WTC11 (cell line): ENCODE results near the gene NDUFA11.

Experiments used
- CREM ChIP-seq: sonication (generic); formaldehyde crosslinking; IDR thresholded peaks from 2 replicates; pipeline ENCODE4 v1.8.1; 2022; ENCODE audit warnings: mild to moderate bottlenecking, missing genetic modification reagents, moderate library complexity
- E2F1 ChIP-seq: sonication (generic); formaldehyde crosslinking; IDR thresholded peaks from 2 replicates; pipeline ENCODE4 v1.8.0; 2022; ENCODE audit warnings: mild to moderate bottlenecking, missing genetic modification reagents
- ELF4 ChIP-seq: sonication (generic); formaldehyde crosslinking; IDR thresholded peaks from 2 replicates; pipeline ENCODE4 v1.8.1; 2022; ENCODE audit warnings: low read depth, mild to moderate bottlenecking, moderate library complexity, missing genetic modification reagents
- ERG ChIP-seq: fragments of 250-450 bp; sonication (Bioruptor Pico); IDR thresholded peaks from 2 replicates; pipeline ENCODE4 v1.8.0; 2021; ENCODE audit warnings: mild to moderate bottlenecking
- ESRRA ChIP-seq: sonication (generic); formaldehyde crosslinking; IDR thresholded peaks from 2 replicates; pipeline ENCODE4 v1.8.1; 2022; ENCODE audit warnings: mild to moderate bottlenecking, missing genetic modification reagents, borderline replicate concordance
- ETV6 ChIP-seq: sonication (generic); formaldehyde crosslinking; IDR thresholded peaks from 2 replicates; pipeline ENCODE4 v1.8.1; 2022; ENCODE audit warnings: mild to moderate bottlenecking, missing genetic modification reagents
- FOXP4 ChIP-seq: sonication (generic); formaldehyde crosslinking; IDR thresholded peaks from 2 replicates; pipeline ENCODE4 v1.8.0; 2022; ENCODE audit warnings: mild to moderate bottlenecking, missing genetic modification reagents
- NFYB ChIP-seq: sonication (generic); formaldehyde crosslinking; conservative IDR thresholded peaks from 2 replicates; pipeline ENCODE4 v1.8.0; 2022; ENCODE audit warnings: low read depth, missing genetic modification reagents
- NR2C2 ChIP-seq: sonication (generic); formaldehyde crosslinking; IDR thresholded peaks from 2 replicates; pipeline ENCODE4 v1.8.0; 2022; ENCODE audit warnings: mild to moderate bottlenecking, missing genetic modification reagents
- ZNF423 ChIP-seq: fragments of 250-450 bp; sonication (Bioruptor Pico); IDR thresholded peaks from 2 replicates; pipeline ENCODE4 v2.1.2; 2022; ENCODE audit warnings: mild to moderate bottlenecking, moderate library complexity
- ZSCAN18 ChIP-seq: fragments of 250-450 bp; sonication (Bioruptor Pico); IDR thresholded peaks from 2 replicates; pipeline ENCODE4 v2.1.2; 2022; ENCODE audit warnings: mild to moderate bottlenecking, moderate library complexity
- TF ChIP-seq, protein P1 (sequence below): fragments of 200-600 bp; IDR thresholded peaks from 2 replicates; pipeline ENCODE4 v1.8.0; 2022; ENCODE audit warnings: antibody characterized with exemption
- TF ChIP-seq, protein P2 (sequence below): sonication (generic); formaldehyde crosslinking; IDR thresholded peaks from 2 replicates; pipeline ENCODE4 v1.8.1; 2023; ENCODE audit warnings: mild to moderate bottlenecking, missing genetic modification reagents
- TF ChIP-seq, protein P3 (sequence below): sonication (generic); formaldehyde crosslinking; IDR thresholded peaks from 2 replicates; pipeline ENCODE4 v1.8.0; 2023; ENCODE audit warnings: missing genetic modification reagents, mild to moderate bottlenecking, borderline replicate concordance

- TF ChIP-seq, protein P1, sequence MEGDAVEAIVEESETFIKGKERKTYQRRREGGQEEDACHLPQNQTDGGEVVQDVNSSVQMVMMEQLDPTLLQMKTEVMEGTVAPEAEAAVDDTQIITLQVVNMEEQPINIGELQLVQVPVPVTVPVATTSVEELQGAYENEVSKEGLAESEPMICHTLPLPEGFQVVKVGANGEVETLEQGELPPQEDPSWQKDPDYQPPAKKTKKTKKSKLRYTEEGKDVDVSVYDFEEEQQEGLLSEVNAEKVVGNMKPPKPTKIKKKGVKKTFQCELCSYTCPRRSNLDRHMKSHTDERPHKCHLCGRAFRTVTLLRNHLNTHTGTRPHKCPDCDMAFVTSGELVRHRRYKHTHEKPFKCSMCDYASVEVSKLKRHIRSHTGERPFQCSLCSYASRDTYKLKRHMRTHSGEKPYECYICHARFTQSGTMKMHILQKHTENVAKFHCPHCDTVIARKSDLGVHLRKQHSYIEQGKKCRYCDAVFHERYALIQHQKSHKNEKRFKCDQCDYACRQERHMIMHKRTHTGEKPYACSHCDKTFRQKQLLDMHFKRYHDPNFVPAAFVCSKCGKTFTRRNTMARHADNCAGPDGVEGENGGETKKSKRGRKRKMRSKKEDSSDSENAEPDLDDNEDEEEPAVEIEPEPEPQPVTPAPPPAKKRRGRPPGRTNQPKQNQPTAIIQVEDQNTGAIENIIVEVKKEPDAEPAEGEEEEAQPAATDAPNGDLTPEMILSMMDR, result no peak
- TF ChIP-seq FOXP4 (CRISPR knock-in tag) (no peak), CREM (CRISPR knock-in tag) (no peak), ZSCAN18 (CRISPR knock-in tag) (no peak), ZNF423 (CRISPR knock-in tag) (no peak), ELF4 (CRISPR knock-in tag) (no peak), ESRRA (no peak), E2F1 (CRISPR knock-in tag) (no peak), NFYB (CRISPR knock-in tag) (no peak), ETV6 (no peak), ERG (CRISPR knock-in tag) (no peak), NR2C2 (CRISPR knock-in tag) (no peak)
- TF ChIP-seq, protein P2, sequence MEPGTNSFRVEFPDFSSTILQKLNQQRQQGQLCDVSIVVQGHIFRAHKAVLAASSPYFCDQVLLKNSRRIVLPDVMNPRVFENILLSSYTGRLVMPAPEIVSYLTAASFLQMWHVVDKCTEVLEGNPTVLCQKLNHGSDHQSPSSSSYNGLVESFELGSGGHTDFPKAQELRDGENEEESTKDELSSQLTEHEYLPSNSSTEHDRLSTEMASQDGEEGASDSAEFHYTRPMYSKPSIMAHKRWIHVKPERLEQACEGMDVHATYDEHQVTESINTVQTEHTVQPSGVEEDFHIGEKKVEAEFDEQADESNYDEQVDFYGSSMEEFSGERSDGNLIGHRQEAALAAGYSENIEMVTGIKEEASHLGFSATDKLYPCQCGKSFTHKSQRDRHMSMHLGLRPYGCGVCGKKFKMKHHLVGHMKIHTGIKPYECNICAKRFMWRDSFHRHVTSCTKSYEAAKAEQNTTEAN (CRISPR knock-in tag), result no peak
- TF ChIP-seq, protein P3, sequence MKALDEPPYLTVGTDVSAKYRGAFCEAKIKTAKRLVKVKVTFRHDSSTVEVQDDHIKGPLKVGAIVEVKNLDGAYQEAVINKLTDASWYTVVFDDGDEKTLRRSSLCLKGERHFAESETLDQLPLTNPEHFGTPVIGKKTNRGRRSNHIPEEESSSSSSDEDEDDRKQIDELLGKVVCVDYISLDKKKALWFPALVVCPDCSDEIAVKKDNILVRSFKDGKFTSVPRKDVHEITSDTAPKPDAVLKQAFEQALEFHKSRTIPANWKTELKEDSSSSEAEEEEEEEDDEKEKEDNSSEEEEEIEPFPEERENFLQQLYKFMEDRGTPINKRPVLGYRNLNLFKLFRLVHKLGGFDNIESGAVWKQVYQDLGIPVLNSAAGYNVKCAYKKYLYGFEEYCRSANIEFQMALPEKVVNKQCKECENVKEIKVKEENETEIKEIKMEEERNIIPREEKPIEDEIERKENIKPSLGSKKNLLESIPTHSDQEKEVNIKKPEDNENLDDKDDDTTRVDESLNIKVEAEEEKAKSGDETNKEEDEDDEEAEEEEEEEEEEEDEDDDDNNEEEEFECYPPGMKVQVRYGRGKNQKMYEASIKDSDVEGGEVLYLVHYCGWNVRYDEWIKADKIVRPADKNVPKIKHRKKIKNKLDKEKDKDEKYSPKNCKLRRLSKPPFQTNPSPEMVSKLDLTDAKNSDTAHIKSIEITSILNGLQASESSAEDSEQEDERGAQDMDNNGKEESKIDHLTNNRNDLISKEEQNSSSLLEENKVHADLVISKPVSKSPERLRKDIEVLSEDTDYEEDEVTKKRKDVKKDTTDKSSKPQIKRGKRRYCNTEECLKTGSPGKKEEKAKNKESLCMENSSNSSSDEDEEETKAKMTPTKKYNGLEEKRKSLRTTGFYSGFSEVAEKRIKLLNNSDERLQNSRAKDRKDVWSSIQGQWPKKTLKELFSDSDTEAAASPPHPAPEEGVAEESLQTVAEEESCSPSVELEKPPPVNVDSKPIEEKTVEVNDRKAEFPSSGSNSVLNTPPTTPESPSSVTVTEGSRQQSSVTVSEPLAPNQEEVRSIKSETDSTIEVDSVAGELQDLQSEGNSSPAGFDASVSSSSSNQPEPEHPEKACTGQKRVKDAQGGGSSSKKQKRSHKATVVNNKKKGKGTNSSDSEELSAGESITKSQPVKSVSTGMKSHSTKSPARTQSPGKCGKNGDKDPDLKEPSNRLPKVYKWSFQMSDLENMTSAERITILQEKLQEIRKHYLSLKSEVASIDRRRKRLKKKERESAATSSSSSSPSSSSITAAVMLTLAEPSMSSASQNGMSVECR (CRISPR knock-in tag), result no peak
Observed at GRCh38 chr19:5936292-5936592, 32.7 kb upstream of the NDUFA11 start.
